ENCODE measurements around the gene COL6A2. TPM values are rescaled to one million over a fixed set of nuclear protein-coding genes. Genes with fewer than 3 reads are reported as not detected.
A peak's percentile ranks its signal among the peaks of the same experiment; 100 is the strongest.

The COL6A2 gene
- total RNA-seq, 2 donors from 2014 or later = 249 to 252 TPM

GRCh38 chr21:46119637-46120271, 21.8 kb downstream of the COL6A2 start:
- no peak for TF ChIP-seq CTCF (IDR thresholded peaks at IDR 0.05)
- peaks cover 90% of the 10 kb centered on the region for H3K36me3 ChIP-seq
- no peak overlapping the region for H3K4me3 ChIP-seq
- no peaks in the 10 kb centered on the region for H3K4me1 ChIP-seq
- peaks cover 0 to 4% of the 10 kb centered on the region in 2 donors for H3K9me3 ChIP-seq
- no peak for DNase-seq (ENCODE audit: low spot score)
- no peaks in the 10 kb centered on the region for H3K27me3 ChIP-seq
- H3K27ac ChIP-seq = no peak overlapping the region

- peak; percentile 50 for DNase-seq (ENCODE audit: low spot score)
- H3K9me3 ChIP-seq = no peaks in the 10 kb centered on the region
- H3K27me3 ChIP-seq = no peaks in the 10 kb centered on the region
- H3K36me3 ChIP-seq = peaks cover 90% of the 10 kb centered on the region
- H3K4me1 ChIP-seq = no peaks in the 10 kb centered on the region
- H3K4me3 ChIP-seq = no peak overlapping the region
- TF ChIP-seq CTCF (IDR thresholded peaks at IDR 0.05) = no peak
- H3K27ac ChIP-seq = no peak overlapping the region
Measured at GRCh38 chr21:46120301-46121285, 22.7 kb downstream of the COL6A2 start.

- no peak for DNase-seq (ENCODE audit: low spot score)
- no peaks in the 10 kb centered on the region for H3K27me3 ChIP-seq
- TF ChIP-seq CTCF (IDR thresholded peaks at IDR 0.05) = no peak
- H3K4me3 ChIP-seq = no peak overlapping the region
- H3K27ac ChIP-seq = no peak overlapping the region
- H3K9me3 ChIP-seq = no peaks in the 10 kb centered on the region
- no peaks in the 10 kb centered on the region for H3K4me1 ChIP-seq
- peaks cover 90% of the 10 kb centered on the region for H3K36me3 ChIP-seq
Measured at GRCh38 chr21:46121286-46122221, 23.6 kb downstream of the COL6A2 start.

GRCh38 chr21:46122237-46122671, 24.3 kb downstream of the COL6A2 start:
- H3K36me3 ChIP-seq = peaks cover 85% of the 10 kb centered on the region
- no peak overlapping the region for H3K4me3 ChIP-seq
- no peak for DNase-seq (ENCODE audit: low spot score)
- no peaks in the 10 kb centered on the region for H3K27me3 ChIP-seq
- H3K27ac ChIP-seq = no peak overlapping the region
- H3K4me1 ChIP-seq = no peaks in the 10 kb centered on the region
- no peaks in the 10 kb centered on the region for H3K9me3 ChIP-seq
- TF ChIP-seq CTCF (IDR thresholded peaks at IDR 0.05) = no peak
